GM19351 (cell line): ENCODE data around the gene HS1BP3.

Source experiments
- ATAC-seq: cut with Tn5 transposase; IDR thresholded peaks from one replicate; pipeline ENCODE4 v1.9.1; 2021; ENCODE audit warnings: mild to moderate bottlenecking, moderate library complexity; ENCODE audit not compliant: unreplicated experiment

The HS1BP3 gene

DNA sequence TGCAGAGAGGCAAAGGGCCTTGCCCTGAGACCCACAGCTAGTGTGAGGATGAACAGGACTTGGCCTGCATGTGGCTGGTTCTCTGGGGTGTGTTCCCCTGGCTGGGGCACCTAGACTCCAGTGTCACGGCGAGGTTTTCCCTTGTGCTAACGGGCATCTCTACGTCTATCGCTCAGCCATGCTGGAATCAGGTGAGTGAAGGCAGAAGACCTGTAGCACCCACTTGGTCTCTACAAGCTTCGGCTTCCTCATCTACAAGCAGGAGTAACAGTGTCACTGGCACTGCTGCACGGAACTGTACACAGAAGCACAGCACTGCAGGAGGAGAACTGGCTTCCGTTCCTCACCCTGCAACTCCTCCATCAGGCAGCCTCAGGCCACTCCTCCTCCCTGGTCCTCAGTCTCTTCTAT is 30.6 kb downstream of the HS1BP3 start:
- no peak for ATAC-seq

DNA sequence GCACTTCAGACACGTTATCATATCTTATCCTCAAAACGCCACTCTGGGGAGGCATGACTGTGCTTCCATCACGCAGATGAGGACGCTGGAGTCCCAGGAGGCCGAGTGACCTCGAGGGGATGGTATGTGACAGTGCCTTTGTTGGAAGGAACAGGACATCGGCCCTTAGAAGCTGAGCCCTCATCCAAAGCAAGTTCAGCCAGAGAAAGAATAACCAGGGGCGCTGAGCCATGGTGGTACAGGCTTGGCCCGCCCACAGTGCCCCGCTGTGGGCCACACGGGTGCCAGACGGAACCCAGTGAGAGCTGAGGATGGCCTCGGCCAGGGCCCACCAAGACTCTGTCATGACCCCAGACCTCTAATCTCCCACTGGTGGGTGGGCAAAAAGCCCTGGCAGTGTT is 31.3 kb downstream of the HS1BP3 start:
- no peak for ATAC-seq

DNA sequence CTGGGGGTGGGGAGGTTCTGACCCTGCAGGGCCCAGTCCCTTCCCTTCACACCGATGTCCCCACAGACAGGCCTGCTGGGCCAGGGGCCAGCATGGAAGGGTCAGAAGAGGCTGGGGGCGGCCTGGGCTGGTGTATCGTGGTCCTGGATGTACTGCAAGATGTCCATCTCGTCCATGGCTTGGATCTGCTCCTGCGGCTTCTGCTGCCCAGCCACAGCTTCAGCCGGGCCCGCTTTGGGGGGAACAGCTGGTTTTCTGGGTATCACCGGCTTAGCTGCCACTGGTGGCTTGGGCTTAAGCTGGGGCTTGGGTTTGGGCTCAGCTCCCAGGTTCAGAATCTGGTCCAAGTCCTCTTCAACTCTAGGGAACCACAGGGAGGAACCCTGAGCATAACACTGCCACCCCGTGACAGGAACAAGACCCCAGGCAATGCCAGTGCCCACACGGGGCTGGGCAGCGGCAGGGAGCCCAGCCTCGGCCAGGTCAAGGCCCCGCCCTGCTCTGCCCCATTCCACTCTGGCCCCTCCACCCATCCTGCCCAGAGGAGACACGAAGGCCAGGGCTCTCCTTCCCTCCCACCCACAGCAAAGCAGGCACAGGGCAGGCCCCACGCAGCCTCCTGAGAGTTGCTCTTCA is 31.9 kb downstream of the HS1BP3 start:
- ATAC-seq, result no peak

GRCh38 chr2:20618468-20618885 is 32.4 kb downstream of the HS1BP3 start:
- ATAC-seq, result no peak

DNA sequence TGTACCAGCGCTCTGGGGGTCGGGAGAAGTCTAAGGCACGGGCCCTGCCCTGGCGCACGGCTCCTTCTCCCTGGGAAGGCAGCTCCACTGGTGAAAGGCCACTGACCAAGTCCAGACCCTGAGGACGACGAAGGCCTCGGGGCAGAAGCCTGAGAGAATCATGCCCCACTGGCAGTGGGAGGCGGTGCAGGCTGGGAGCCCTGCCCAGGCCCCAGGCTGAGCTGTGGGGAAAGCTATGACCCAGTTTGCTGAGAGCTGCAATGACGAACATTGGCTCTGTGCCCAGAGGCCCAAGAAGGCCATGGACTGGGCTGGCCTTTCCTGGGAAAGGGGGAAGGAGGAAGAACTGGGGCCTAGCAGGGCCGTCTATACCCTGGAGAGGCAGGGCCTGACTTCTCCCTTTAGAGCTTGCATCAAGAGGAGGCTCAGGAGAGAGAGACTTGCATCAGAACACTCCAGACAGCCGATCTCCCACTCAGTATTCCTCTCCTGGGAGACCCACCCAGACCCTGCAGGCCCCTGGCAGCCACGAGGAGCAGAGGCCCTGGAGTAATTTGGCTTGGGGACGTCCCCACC is 32.9 kb downstream of the HS1BP3 start:
- no peak for ATAC-seq

- ATAC-seq, result no peak
These were observed 33.8 kb downstream of the HS1BP3 start for GRCh38 chr2:20617081-20617575.

DNA sequence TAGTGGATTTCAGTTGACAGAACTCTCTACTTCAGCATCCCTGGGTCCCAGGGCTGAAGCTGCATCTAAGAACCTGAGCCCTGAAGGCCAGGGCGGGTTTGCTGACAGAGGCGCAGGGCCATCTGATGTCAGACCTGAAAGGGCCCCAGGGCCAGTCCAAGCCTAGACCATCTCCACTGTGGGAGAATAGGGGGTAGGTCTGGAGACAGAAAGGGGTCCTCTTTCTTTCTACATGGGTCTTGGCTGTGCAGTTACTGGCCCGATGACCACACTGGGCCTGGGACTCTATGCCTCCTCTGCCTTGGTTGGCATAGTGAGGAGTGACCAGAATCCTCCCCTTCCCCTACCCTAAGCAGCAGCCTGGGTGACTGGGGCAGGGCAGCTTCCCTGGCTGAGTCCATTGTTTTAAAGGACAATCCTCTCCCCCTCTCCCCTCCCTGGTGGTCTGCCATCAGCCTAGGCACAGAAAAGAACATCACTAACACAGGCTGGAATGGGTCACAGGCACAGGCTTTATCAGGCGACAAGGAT is 34.5 kb downstream of the HS1BP3 start:
- no peak for ATAC-seq

DNA sequence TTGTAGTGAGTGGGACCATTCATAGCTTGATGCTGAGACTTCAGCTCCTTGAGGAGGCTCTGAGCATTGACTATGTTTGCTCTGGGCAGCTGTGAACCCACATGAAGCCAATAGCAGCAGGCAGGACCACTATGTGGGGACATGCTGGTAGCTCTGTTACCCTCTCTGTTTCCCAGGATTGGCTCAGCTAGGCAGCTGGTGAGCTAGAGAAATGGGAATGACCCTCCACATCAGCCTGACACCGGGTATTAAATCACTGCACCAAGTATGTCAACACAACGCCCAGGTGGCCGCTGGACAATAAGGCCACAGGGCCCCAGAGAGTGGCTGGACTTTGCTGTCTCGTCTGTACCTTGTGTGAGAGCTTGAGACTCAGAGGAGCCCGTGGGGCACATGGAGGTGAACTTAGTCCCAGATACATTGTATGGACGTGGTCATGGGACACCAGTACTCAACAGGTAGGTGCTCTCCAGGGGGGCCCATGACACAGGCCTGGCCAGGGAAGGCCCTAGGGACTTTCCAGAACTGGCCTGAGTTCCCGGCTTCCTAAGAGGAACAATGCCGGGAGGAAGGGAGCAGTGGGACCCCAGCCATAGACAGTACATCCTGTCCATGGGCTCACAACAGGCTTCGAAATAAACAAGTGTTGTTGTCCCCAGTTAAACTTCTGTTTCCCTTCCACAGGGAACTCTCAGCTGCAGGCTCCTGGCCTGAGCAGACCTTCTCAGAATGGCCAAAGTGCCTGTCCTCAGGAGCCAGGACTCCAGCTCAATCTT is 35.2 kb downstream of the HS1BP3 start:
- ATAC-seq, result no peak

- ATAC-seq, result no peak
These were observed 35.8 kb downstream of the HS1BP3 start for GRCh38 chr2:20615068-20615465.

GRCh38 chr2:20614201-20615067 is 36.5 kb downstream of the HS1BP3 start:
- no peak for ATAC-seq

GRCh38 chr2:20612925-20613916 is 37.7 kb downstream of the HS1BP3 start:
- ATAC-seq, result no peak

DNA sequence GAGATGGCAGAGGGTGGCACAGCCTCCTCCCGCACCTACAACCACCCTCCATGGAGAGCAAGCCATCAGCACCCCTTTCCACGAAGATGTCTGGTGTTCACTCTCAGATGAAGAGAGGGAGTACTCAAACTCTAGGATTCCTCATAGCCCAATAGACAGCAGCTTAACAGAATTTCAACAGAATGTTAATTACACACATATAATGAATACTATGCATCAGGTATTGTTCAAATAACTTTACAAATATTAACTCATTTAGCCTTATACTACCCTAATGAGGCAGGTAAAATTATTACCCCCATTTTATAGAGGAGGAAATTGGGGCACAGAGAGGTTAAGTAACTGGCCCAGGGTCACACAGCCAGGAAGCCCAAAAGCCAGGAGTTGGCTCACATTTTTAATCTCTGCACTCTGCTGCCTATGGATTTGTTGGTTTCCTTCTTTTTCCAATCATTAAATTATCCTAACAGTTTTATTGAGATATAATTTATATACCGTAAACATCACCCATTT is 39.0 kb downstream of the HS1BP3 start:
- no peak for ATAC-seq

GRCh38 chr2:20611077-20611843 is 39.6 kb downstream of the HS1BP3 start:
- ATAC-seq, result no peak

GRCh38 chr2:20609995-20610357 is 40.9 kb downstream of the HS1BP3 start:
- no peak for ATAC-seq

GRCh38 chr2:20609349-20609994 is 41.4 kb downstream of the HS1BP3 start:
- no peak for ATAC-seq

DNA sequence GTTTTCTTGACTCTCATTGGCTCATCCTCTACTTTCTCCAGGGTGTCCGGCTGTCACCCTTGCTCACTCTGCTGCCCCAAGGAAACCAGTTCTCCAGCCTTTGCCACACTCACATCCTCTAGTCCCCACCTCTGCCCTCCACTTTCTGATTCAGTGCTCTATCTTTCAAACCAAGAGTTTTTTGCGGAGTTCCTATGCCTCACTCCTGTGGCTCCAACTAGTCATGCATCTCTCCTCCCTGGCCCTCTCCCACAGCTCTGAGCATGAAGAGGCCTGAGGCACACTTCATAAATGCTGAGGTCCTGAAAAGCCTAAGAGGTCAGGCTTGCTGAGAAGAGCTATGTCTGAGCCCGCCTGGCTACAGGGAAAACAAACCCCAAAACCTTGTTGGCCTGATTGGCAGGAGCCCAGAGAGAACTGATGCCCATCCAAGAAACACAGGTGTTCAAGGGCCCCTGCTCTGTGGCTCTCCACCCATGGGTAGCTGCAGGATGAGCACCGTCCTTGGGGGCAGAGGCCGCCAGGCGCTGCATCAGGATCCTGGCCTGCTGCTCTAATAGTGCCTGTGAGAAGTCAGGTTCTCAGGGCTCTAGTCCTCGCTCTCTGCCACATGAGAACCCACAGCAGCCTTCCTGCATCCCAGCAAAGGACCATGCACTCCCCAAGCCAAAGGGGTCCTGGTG is 42.1 kb downstream of the HS1BP3 start:
- ATAC-seq, result no peak

GRCh38 chr2:20607446-20607845 is 43.5 kb downstream of the HS1BP3 start:
- ATAC-seq, result no peak

GRCh38 chr2:20606198-20606597 is 44.7 kb downstream of the HS1BP3 start:
- no peak for ATAC-seq
